ENCODE results near the gene TERB1.

The TERB1 gene

DNA sequence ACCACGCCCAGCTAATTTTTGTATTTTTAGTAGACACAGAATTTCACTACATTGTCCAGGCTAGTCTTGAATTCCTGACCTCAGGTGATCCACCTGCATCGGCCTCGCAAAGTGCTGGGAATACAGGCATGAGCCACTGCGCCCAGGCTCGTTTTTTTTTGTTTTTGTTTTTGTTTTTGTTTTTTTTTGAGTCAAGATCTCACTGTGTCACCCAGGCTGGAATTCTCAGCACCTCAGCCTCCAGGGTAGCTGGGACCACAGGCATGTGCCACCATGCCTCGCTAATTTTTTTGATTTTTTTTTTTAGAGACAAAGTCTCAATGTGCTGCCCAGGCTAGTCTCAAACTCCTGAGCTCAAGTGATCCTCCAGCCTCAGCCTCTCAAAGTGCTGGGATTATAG lies 87.3 kb downstream of the TERB1 start:
- in situ Hi-C loops (cut with MboI; ENCODE audit: low pct_unique_long_range_greater_than_20kb, low sequenced_read_pairs) = no loop called here
- no peak for DNase-seq

- in situ Hi-C loops (cut with MboI; ENCODE audit: low pct_unique_long_range_greater_than_20kb, low sequenced_read_pairs) = no loop called here
- DNase-seq = no peak
These were observed 88.3 kb downstream of the TERB1 start for GRCh38 chr16:66713076-66713475.

- DNase-seq = no peak
- in situ Hi-C loops (cut with MboI; ENCODE audit: low pct_unique_long_range_greater_than_20kb, low sequenced_read_pairs) = no loop called here
These were observed 88.9 kb downstream of the TERB1 start for GRCh38 chr16:66712512-66712911.

GRCh38 chr16:66711581-66711980 lies 89.8 kb downstream of the TERB1 start:
- no peak for DNase-seq
- in situ Hi-C loops (cut with MboI; ENCODE audit: low pct_unique_long_range_greater_than_20kb, low sequenced_read_pairs) = no loop called here

DNA sequence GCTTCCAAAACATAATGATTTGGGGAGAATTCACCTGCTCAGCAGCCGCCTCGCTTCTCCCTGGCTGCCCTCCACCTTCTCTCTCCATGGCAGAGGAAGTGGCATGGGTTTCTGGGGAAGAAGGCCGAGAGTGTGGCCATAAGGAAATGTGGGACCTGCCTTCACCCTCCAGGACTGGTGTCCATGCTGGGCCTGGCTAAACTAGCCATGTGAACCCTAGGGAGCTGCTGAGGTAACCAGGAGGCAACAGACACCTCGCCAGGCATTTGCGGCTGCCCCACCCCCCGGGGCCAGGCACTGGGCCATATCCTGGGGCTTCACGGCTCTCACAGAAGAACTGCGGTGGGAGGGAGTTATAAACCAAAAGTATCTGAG lies 94.9 kb downstream of the TERB1 start:
- in situ Hi-C loops (cut with MboI; ENCODE audit: low pct_unique_long_range_greater_than_20kb, low sequenced_read_pairs) = no loop called here

DNA sequence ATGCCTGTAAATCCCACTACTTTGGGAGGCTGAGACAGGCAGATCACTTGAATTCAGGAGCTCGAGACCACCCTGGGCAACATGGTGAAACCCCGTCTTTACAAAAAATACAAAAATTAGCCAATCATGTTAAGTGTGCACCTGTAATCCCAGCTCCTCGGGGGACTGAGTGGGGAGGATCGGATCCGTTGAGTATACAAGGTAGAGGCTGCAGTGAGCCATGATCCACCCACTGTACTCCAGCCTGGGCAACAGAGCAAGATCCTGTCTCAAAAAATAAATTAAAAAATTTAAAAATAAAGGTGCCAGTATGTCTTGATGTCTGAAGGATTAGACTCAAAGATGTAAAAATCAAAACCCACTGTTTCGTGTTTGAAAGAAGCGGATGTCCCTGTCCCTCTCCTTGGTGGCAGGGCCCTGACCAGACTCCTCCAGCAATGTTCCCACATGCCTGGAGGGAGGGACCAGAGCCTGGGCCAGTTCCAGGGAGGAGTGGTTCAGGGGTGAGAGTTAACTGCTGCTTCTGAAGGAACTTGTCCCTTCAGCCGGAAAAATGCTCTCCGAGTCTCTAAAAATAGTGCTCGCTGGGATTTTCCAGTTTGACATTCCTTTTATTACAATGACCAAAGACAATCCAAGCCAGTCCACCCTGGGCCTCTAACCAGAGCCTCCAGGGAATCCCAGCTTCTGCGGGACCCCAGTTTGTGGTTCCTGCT lies 95.4 kb downstream of the TERB1 start:
- DNase-seq = no peak
- in situ Hi-C loops (cut with MboI; ENCODE audit: low pct_unique_long_range_greater_than_20kb, low sequenced_read_pairs) = no loop called here

More for the DNA sequence above, 94.9 kb downstream of the TERB1 start:
- DNase-seq = no peak

Data from KBM-7 (cell line).